UCSD-AML1 (cell line): ENCODE results near the gene NOS2.
"Not testable (repeated sequence)": the region's sequence is repeated elsewhere in the genome, so short reads cannot be mapped to it uniquely, and the experiment has no call there.

ENCODE experiments used
- DNase-seq: peaks from one replicate; lab custom pipeline; 2025; ENCODE audit not compliant: unreplicated experiment; lab: John Stamatoyannopoulos, UW

The NOS2 gene

DNA sequence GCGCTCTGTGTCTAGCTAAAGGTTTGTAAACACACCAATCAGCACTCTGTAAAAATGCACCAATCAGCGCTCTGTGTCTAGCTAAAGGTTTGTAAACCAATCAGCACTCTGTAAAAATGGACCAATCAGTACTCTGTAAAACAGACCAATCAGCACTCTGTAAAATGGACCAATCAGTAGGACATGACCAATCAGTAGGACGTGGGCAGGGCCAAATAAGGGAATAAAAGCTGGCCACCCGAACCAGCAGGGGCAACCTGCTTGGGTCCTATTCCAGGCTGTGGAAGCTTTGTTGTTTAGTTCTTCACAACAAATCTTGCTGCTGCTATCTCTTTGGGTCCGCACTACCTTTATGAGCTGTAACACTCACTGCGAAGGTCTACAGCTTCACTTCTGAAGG, 74.3 kb downstream of the NOS2 start:
- not testable (repeated sequence) for DNase-seq

- DNase-seq, result no peak
These were observed 78.5 kb downstream of the NOS2 start for GRCh38 chr17:27721797-27722196.
